VCaP (cell line): Measurements from ENCODE around the gene EXO1.

Experiments
- H3K27ac ChIP-seq: fragments of 450-650 bp; 2 replicates; pipeline ENCODE4 v1.5.1; 2017
- TF ChIP-seq, protein P1 (sequence below): fragments of 450-650 bp; conservative IDR thresholded peaks from 2 replicates; pipeline ENCODE4 v1.5.1; 2017; ENCODE audit warnings: mild to moderate bottlenecking, moderate library complexity

Gene EXO1

DNA sequence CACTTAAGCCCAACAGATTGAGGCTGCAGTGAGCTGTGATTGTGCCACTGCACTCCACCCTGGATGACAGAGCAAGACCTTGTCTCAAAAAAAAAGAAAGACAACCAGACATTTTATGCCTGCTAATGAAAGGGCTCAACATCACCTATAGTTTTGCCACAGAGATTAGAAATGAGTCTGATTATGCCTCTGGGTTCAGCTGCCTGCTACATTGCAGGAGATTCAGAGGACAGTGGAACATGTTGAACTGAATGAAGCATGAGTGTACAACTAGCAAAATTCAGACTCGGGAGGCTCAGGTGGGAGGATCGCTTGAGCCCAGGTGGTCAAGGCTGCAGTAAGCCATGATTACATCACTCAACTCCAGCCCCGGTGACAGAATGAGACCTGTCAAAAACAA, 46.0 kb downstream of the EXO1 start:
- TF ChIP-seq, protein P1, sequence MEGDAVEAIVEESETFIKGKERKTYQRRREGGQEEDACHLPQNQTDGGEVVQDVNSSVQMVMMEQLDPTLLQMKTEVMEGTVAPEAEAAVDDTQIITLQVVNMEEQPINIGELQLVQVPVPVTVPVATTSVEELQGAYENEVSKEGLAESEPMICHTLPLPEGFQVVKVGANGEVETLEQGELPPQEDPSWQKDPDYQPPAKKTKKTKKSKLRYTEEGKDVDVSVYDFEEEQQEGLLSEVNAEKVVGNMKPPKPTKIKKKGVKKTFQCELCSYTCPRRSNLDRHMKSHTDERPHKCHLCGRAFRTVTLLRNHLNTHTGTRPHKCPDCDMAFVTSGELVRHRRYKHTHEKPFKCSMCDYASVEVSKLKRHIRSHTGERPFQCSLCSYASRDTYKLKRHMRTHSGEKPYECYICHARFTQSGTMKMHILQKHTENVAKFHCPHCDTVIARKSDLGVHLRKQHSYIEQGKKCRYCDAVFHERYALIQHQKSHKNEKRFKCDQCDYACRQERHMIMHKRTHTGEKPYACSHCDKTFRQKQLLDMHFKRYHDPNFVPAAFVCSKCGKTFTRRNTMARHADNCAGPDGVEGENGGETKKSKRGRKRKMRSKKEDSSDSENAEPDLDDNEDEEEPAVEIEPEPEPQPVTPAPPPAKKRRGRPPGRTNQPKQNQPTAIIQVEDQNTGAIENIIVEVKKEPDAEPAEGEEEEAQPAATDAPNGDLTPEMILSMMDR: no peak

DNA sequence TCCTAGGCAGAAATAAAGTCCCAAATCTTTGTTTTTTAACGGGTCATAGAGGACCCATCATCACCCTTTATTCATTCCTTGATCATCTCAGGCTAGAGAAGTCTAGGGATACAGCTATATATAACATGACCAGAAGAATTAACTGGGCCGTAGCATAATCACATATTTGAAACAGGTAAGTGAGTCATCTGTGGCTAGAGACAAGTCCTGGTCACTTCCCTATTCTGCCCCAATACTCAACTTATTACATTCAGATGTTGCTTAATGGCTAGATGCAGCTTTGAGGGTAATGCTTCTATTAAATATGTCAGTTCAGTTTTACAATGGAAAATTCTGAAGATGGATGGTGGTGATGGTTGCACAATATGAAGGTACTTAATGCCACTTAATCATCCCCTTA, 47.0 kb downstream of the EXO1 start:
- TF ChIP-seq, protein P1: no peak
- H3K27ac ChIP-seq: no peak overlapping the region

More for the DNA sequence above, 46.0 kb downstream of the EXO1 start:
- H3K27ac ChIP-seq: no peak overlapping the region

DNA sequence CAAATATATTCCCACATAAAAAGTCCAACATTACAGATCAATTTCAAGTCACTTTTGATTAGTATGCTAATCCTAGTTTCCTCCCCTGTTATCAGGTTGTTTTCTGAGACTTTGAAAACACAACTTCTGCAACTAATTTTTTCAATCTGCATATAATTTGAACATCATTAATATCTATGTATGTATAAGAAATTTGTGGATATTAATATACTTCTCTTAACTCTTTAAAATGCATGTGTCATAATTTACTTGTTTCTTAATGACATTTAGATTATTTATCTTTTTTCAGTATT, 48.6 kb downstream of the EXO1 start:
- TF ChIP-seq, protein P1: peak; percentile 55
- H3K27ac ChIP-seq: no peak overlapping the region

DNA sequence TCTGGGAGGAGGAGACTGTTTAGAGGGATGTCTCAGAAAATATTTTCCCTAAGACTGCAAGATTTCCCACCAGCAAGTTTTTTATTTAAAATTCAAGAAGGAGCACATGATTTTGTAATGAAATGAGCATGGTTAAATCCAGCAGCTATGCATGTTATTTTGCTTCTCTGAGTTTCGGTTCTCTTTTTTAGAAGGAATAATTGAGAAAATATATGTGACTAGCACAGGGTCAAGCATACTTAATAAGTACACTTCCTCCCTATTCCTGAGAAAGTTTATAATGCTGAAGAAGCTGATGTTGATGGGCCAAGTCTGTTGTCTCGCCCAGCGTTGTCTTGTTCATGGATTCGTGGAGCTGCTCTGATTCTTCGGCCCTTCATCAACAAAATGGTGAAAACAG, 51.2 kb downstream of the EXO1 start:
- no peak overlapping the region for H3K27ac ChIP-seq
- TF ChIP-seq, protein P1: no peak

DNA sequence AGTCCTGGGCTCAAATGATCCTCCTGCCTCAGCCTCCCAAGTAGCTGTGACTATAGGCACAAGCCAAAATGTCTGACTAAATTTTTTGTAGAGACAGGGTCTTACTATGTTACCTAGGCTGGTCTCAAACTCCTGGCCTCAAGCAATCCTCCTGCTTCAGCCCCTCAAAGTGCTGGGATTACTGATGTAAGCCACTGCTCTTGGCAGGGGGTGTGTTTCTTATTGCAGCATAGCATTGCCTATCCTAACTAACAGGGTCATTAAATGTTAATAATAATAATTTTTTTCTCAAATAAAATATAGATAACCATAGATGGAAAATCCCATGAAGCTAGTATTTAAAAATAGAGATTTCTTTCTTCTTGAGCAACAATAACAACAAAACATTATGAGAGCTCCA, 52.4 kb downstream of the EXO1 start:
- TF ChIP-seq, protein P1: no peak
- no peak overlapping the region for H3K27ac ChIP-seq

DNA sequence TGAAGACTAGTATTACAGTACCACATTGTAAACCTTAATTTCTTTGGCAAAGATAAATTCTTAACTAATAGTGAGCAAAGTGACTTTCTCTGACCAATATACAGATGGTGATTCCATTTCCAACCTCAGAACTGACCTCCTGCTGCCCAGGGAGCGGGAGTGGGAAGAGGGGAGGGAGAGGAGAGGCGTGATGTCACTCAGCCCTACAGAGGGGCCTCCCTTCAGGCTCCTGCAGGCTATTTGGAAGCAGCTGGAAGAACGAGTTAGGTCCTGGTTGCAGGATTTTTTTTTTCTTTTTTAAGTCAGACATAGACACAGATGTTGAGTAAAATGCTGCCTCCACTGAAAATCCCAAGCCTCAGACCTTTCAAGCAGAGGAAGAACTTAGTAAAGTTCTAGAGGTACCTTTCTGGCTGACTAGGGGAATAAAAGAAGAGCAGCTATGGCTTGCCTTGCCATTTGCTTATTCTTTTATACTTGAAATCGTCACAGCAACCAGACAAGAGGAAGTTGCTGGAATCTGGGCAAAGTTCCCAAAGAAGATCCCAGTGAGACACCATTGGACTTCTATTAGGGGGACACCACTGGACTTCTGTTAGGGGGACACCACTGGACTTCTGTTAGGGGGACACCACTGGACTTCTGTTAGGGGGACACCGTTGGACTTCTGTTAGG, 54.5 kb downstream of the EXO1 start:
- H3K27ac ChIP-seq: no peak overlapping the region
- TF ChIP-seq, protein P1: no peak

DNA sequence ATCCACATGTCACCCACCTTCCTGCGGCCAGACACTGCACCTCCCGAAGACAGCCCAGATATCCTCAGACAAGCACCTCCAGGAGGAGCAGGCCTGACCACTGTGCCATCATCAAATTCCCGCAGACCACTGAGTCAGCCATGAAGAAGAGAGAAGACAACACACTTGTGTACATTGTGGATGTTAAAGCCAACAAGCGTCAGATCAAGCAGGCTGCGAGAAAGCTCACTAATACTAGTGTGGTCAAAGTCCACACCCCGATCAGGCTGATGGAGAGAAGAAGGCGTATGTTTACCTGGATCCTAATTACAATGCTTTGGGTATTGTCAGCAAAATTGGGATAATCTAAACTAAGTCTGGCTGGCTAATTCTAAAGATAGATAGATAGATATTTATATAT, 68.2 kb downstream of the EXO1 start:
- no peak overlapping the region for H3K27ac ChIP-seq
- TF ChIP-seq, protein P1: no peak

DNA sequence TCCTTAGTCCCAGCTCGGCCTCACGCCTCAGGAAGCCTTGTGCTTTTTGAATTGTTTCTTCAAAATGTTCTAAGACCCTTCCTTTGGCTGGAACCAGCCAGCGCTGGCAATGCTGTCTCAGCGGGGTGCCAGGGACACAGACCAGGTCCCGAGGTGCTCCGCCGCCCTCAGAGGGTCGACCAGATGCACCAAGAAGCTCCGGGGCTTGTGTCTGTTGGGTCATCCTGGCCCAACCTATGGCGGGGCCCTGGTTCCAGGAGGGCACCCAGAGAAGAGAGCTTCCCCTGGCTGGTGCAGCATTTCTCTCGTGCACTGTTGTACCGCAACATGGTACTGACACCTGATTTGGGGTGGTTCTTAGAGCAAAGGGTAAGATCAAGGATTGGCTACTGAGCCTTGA, 69.5 kb downstream of the EXO1 start:
- TF ChIP-seq, protein P1: no peak
- no peak overlapping the region for H3K27ac ChIP-seq
